GM19468 (cell line): ENCODE measurements around the gene ARHGEF39.

ENCODE experiments used
- ATAC-seq: cut with Tn5 transposase; IDR thresholded peaks from one replicate; pipeline ENCODE4 v1.9.1; 2021; ENCODE audit warnings: mild to moderate bottlenecking, moderate library complexity, moderate number of reproducible peaks; ENCODE audit not compliant: unreplicated experiment; ENCODE audit errors: extremely low read depth

ARHGEF39 gene

DNA sequence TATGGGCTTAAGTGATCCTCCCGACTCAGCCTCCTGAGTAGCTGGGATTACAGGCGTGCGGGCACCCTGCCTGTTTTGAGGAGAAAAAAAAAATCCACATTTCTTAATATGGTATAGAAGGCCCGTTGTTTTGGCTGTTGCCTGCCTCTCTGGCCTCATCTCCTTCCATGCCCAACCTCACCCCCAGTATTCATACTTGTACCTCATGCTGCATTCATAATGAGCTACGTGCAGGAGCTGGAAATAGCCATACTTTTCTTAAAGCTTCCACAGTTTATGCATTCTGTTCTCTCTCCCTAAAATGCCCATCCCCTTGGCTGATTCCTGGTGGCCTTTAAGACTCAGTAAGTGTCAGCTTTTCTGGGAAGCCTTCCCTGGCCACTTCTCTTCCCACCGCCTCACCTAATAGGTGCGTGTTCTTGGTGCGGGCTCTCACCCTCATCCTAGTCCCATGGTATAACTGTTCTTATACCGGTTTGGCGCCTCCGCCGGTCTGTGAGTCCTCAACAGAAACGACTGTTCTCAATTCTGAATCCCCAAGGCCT lies 26.8 kb upstream of the ARHGEF39 start:
- no peak for ATAC-seq

DNA sequence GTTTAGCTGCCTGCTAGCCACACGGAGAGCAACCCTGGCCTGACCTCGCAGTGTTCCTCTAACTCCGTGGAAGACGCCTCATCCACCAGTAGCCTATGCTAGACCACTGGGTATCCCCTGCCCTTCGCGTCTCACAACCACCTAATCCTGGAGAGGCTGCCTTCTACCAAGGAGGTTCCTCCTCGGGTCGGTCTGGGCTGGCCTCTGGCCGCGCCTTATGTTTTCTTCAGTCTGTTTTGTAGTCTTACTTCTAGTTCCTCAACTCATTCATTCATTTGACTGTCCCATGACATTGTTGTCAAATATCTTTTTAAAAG lies 26.3 kb upstream of the ARHGEF39 start:
- no peak for ATAC-seq

DNA sequence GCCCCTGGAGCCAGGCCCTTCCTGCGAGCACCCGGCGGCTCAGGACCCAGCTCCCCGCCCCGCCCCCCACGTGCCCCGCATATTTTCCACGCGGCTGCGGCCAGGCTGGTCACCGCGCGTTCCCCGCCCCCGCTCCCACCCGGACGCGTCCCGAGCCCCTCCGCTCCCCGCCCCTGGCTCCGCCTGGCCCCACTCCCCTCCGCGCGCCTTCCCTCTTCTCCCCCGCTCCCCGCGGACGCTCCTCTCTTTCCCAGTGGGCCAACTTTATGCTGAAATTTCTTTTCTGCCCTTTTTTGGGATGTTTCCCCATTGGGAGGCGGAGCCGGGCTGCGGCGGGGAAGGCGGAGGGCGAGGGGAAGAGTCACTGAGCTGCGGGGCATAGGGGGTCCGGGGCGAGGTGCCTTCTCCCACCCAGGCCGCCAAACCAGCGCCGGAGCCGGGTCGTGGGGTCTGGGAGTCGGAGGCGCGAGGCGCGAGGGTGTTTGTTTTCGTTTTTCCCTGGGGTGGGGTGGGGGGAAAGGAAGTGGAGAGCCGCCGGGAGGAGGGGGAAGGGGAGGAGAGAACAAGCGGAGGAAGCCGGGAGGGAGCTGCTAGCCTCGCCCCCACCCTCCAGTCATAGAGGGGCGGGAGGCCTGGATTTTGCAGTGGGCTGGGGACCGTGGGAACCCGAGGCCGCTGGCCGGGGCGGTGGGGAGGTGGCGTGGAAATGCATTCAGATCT lies 25.8 kb upstream of the ARHGEF39 start:
- ATAC-seq = no peak

DNA sequence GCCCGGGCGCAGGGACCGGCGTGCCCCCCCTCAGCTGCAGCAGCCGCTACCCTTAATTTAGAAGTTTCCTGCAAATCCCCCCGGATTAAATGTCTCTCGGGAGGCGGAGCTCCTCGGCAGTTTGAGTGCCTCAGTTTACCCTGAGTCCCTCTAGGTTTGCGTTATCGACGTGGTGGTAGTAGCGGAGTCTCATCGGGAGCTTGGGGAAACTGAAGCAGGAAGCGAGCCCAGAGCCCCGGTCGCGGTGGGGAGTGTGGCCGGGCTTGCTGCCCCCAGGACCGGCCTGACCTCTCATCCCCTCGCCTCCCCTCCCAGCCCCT lies 25.3 kb upstream of the ARHGEF39 start:
- no peak for ATAC-seq

DNA sequence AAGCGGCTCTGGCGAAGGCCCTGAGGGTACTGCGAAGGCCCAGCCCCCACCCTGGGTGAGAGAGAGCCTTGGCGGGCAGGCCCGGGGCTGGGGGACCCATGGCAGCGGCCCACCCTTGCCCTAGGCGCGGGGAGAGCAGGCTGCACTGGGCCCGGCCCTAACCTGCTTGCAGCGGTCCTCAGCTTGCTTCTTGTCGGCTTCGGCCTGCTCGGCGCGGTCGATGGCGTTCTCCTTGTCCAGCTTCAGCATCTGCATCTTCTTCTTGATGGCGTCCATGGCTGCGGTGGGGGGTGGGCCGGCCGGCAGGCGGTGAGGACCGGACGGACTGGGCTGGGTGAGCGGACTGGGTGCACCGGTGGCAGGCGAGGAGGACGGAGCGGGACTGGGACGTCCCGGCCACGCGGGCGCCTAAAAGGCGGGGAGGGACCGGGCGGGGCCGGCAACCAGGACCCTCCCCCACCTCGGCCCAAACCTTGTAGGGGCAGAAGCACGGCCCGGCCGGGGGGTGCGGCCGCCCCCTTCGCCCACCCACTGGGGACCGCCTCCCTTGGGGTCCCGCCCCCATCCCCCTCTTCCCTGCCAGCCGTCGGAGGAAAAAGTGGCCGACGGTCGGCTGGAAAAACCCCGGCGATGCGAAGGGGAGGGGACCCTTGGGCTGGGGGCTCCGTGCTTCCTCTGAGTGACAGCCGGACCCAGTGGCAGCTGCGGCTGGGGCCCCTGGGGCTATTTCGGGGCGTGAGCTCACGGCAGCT lies 24.7 kb upstream of the ARHGEF39 start, which contains the start of gene TPM2:
Gene TPM2 (minus strand): TSS at position 384 of the 752 bp plus-strand sequence. CDS start 108 bp downstream, at position 276.
- ATAC-seq = no peak

DNA sequence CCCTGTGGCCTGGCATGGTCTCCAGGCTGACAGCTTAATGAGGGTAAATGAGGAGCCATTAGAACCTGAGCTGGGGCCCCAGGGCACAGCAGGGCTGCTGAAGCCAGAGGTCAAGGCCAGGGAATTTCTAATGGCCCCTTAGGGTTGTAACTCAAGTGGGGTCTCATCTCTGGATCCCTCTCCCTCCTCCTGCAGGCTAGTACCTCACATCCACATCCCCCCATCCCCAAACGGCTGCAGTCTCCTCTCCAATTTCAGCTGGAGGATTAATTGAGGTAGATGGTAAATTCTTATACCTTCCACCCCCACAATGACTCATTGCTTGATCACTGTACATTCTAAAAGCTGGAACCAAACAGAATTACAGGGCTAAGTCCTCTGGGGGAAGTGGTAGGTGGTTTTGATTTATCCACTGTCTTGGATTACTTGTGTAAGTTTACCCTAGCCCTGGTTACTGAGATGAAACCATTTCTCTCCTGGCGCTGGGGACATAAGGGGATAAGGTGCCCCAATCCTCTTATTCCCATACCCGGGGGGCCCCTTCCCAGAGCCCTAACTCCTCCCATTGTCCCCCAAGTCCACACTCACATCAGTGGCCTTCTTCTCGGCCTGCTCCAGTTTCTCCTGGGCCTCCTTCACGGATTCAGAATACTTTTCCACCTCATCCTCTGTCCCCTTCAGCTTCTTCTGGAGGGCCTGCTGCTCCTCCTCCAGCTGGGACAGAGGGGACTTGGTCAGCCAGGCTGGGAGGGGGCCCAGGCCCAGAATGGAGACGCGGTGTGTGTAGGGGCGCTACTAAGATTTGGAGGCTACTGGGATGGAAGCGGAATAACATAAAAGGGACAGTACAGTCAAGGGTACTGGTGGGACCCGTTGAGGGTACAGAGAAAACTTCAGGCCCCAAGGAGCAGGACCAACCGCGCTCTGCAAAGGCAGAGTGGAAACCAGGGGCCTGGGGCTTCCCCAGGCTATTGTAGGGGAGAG lies 23.9 kb upstream of the ARHGEF39 start:
- no peak for ATAC-seq

DNA sequence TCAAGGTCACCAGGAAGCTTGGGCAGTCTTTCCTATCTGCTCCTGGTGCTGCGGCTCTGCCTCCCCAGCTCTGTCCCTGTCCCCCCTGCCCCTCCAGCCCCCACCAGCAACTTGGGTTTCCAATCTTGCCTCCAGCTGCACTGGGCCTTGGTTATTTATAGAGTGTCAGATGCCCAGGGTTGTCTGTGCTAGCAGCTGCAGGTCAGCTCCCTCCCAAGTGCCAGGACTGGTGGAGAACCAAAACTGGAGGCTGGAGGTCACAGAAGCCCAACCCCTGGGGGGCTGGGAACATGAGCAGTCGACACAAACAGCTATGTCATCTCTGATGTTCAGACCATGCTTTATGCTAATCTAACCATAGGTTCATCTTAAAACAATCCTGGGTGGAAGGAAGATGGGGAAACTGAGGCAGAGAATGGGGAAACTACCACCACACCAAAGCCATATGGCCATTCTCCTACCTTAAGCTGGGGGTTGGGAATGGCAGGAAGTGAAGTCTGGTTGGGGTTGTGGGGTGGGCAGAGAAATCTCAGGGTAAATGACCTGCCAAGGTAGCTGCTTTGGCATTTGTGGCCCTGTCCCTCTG lies 23.1 kb upstream of the ARHGEF39 start:
- ATAC-seq = no peak

DNA sequence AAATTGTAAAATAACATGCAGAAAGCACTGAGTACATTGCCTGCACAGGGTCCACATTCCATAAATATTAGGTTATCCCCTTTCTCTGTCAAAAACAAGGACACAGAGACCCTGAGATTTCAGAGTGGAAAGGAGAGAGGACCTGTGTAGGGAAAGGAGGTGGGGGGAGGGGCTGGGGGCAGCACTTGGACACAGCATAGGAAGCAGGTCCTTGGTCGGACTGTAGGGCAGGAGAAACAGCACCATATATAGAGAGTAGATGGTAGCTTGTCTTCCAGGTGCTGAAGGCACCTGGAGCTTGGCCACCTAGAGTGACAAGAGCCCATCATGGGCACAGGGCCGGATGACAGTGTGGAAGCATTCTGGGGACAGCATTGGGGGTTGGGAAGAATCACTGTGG lies 22.3 kb upstream of the ARHGEF39 start:
- ATAC-seq = no peak

DNA sequence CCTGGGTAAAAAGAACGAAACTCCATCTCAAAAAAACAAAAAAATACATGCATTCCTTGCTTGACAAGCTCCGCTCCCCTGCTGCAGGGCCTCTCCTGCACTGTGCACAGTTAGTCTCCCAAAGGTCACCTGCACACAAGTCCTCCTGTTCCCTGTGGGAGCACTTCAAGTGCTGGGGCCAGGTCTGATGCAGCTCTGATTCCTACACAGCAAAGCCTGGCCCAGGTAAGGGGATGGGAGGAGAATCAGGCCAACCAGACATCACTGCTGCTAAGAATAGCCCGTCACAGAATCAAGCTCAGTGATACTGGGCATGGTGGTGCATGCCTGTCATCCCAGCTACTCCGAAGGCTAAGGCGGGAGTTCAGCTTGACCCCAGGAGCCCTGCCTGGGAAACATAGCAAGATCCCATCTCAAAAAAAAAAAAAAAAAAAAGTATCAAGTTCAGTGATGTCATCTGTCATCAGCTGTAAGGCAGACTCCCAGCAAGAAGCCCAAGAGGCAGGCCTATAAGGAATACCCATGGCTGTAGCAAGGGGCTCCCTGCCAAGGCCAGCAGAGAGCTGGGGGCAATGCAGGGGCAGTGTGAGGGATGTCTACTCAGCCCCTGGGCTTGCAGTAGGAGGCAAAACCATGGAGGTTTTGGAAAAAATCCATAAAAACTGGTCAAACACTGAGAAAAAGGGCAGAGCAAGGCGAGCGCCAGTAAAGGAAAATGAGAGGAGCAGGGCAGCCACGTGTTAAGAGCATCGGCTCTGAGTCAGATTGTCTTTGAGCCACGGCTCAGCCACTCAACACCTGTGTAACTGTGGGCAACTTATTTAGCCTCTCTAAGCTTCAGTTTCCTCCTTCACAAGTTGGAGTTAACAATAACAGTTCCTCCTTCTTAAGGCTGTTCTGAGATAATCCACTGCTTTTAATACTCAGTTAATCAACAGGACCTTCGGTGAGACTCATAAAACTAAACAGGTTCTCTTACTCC lies 21.5 kb upstream of the ARHGEF39 start:
- peak; percentile 53 for ATAC-seq

DNA sequence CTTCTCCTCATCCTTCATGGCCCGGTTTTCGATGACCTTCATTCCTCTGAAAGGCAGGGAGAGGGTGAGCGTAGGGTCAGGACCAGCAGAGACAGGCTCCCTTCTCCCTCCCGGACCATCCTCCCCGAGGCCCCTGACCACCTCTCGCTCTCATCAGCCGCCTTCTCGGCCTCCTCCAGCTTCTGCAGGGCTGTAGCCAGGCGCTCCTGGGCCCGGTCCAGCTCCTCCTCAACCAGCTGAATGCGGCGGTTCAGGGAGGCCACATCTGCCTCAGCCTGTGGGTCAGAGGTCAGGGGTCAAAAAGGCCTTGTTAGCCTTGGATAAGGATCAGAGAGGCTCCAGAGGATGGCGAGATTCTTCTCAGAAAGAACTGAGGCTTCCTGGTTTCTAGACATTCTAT lies 20.5 kb upstream of the ARHGEF39 start:
- ATAC-seq = no peak

DNA sequence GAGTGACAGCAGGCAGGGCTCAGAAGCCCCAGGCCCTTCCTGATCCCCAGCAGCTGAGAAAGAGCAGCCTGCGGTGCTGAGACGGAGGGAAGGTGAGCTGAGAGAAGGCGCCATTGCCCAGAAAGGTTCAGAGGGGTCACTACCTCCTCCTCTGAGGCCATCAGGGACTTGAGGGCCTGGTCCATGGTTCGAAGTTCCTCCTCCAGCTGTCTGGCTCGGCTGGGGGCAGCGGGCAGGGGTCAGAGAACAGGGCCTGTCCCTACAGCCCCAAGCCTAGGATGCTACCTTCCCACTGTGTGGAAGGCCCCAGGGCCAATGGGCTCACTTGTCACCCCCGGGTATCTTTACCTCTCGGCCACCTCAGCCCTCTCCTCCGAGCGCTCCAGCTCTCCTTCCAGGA lies 19.9 kb upstream of the ARHGEF39 start:
- ATAC-seq = no peak

DNA sequence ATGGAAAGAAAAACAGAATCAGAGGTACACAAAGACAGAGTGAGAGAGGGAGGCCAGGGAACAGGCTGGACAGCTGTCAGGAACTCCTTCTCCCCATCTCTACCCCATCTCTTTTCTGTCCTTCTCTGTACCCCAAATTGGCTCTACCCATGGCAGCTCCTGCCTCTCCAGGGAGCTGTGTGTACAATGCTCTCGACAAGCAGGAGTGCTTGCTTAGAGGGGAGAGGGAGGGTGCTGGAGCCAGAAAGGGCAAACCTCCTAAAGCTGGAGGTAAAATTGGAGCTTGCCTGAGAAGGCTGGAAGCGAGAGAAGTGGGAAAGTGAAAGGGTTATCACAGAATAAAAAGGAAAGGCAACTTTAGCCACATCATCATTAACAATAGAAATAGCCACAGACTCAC lies 18.3 kb upstream of the ARHGEF39 start:
- ATAC-seq = no peak

DNA sequence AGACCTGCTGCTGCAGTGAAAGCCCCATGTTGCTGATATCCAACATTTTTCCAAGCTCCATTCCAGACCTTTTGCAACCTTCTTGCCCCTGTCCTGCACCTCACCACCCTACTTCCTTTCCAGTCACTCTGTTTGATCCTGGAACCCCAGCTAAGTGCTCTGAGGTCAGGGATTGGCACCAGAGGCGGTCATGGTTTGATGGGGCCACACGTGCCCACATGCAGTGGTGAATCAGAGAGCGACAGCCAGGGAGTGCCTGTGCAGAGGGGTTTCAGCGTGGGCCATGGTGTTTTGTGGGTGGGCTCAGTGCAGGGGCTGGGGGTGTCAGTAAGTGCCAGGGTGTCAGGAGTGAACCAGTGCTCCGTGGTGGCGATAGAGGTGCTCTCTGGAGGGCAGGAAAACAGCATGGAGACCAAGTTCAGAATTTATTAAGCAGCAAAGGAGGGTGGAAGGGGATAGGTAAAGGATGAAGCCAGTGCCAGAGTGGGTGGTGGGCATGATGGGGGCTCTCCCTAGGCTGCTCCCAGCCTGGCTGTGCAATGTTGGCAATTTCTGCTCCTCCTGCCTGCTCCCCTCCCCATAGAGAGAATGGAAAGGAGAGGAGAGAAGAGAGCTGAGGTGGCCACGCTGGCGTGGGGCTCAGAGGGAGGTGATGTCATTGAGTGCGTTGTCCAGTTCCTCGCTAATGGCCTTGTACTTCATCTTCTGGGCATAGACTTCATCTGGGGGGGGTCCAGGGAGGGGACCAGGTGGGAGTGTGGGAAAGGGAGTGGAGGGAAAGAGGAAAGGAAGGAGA lies 17.7 kb upstream of the ARHGEF39 start:
- no peak for ATAC-seq

DNA sequence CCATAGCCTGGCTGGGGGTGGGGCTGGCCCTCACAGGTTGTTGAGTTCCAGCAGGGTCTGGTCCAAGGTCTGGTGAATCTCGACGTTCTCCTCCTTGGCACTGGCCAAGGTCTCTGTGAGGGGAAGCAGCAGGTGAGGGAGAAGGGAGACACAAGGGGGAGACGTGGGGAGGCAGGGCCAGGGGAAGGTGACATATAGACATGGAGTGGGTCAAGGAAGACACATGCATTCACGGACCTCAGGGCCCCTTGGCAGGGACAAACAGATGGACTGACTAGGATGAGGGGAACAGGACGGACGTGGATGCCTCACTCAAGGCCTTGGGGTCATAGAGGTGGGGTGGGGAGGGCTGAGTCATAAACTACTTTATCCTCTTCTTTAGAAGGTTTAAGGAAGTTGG lies 17.1 kb upstream of the ARHGEF39 start:
- ATAC-seq = no peak

DNA sequence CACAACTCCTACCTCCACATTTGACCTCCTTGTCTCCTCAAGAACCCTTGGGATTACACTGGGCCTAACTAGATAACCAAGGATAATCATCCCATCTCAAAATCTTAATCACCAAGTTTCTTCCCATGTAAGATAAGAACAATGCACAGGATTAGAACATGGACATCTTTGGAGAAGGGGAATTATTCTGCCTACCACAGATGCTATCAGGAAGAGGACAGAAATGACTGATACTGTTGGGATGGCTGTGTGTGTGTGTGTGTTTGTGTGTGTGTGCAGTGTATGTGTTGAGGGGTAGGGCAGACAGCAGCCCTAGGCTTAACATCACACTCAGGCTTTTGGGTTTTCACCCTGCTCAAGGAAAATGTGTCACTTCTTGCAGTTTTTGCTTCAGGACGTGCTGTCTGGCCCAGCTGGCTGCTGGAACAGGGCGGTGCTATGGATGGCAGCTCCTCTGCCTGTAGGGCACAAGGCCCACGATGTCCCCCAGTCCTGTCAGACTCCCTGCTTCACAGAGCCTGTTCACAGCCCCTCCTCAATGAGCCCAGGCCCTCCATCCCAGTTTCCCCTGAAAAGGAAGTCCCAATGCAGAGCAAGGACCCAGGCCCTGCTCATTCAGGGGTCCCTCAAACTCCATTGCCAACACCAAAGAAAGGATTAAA lies 16.5 kb upstream of the ARHGEF39 start:
- ATAC-seq = no peak

DNA sequence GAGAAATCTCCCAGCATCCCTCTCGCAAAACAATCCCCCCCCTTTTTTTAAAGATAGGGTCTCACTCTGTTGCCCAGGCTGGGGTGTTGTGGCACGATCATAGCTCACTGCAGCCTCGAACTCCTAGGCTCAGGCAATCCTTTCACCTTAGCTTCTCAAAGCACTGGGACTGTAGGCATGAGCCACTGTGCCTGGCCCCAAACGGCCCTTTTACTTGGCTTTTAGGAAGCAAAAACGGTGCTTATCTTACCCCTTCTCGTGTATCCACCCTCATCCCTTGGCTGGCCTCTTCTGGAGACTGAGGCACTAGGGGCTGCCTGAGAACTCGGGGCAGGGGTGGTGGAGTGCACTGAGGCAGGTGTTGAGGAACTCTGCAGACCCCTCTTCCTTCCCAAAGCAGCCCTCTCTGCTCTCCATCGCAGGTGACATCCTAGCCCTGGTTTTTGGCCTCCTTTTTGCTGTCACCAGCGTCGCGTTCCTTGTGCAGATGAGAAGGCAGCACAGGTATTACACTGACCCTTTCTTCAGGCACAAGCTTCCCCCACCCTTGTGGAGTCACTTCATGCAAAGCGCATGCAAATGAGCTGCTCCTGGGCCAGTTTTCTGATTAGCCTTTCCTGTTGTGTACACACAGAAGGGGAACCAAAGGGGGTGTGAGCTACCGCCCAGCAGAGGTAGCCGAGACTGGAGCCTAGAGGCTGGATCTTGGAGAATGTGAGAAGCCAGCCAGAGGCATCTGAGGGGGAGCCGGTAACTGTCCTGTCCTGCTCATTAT lies 15.5 kb upstream of the ARHGEF39 start:
- ATAC-seq = no peak

DNA sequence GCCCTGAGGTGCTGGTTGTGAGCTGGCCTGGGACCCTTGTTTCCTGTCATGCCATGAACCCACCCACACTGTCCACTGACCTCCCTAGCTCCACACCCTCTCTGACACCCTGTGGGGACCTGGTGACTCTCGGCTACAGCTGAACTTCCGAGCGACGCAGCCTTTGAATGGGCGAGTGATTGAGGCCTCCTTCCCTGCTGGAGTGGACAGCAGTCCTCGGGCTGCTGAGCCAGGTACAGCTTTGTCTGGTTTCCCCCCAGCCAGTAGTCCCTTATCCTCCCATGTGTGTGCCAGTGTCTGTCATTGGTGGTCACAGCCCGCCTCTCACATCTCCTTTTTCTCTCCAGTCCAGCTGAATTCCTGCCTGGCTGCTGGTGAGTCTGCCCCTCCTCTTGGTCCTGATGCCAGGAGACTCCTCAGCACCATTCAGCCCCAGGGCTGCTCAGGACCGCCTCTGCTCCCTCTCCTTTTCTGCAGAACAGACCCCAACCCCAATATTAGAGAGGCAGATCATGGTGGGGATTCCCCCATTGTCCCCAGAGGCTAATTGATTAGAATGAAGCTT lies 14.9 kb upstream of the ARHGEF39 start:
- no peak for ATAC-seq
